NCI-H1694 (cell line): ENCODE results near the gene KCNH5.

Source experiments
- DNase-seq: peaks from one replicate; lab custom pipeline; 2025; lab: John Stamatoyannopoulos, UW

Gene KCNH5

DNA sequence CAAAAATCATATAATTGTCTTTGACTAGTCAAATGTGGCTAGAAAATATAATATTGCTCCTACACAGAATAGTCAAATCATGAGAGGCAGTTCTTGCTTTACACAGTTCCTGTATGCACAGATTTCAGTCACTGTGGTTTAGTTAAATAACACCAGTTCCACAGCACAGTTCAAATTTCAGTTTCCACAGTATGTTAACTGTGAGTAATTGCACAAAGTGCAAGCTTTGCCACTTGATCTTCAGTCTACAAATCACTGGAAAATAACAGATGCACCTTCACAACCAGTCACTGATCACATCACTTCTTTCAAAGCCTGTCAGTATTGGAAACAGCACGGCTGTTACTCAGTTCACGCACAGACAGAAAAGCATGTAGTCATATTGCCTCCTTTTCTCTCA is 38.7 kb downstream of the KCNH5 start:
- no peak for DNase-seq

- no peak for DNase-seq
Observed at GRCh38 chr14:62994096-62994495, 51.2 kb downstream of the KCNH5 start.

GRCh38 chr14:62988967-62989366 is 56.3 kb downstream of the KCNH5 start:
- no peak for DNase-seq

GRCh38 chr14:62983821-62984220 is 61.4 kb downstream of the KCNH5 start:
- no peak for DNase-seq

DNA sequence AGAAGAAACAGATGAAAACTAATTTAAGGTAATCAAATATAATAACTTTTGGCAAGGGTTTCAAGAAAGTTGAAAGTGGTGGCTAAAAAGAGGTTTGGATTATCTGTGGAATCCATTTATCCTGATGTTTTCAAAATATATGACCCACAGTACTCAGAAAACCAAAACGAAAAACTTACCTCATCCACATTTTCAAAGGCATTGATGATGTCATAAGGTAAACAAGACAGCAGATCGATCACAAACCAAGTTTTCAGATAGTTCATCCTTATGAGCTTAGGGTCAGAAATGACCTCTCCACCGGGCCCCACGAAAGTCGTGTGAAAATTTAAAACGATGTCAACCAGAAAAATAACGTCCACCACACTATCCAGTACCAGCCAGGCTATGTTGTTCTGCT is 64.6 kb downstream of the KCNH5 start:
- DNase-seq, result no peak

DNA sequence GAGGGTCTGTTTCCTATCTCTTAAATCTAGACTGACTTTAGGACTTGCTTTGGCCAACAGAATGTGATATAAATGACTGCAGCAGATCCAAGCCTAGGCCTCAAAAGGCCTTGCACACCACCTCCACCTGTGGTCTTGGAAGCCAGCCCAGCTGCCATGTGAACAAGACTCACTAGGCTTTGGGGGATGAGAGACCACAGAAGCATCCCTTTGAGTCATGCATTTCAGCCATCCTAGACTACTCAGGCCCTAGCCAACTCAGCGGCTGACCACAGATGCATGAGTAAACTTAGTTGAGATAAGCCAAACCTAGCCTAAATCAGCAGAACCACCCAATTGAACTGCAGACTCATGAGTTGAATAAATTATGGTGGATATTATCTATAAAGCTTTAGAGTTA is 87.7 kb downstream of the KCNH5 start:
- no peak for DNase-seq

DNA sequence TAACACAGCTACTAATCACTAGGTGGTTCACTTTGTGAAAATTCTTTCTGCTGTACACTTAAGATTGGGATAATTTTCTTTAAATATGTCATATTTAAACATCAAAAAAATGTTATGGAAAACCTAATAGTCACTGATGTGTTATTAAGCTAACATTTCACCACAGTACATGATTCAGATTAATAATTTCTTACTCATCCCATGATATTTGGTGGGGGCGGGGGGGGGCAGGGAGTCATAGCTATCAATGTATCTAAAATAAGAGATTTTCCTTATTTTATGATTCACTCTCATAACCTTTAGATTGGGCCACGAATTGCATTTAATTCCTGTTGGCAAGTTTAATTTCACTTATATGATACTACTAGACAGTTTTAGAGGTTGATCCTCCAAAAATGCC is 88.8 kb downstream of the KCNH5 start:
- DNase-seq, result no peak

DNA sequence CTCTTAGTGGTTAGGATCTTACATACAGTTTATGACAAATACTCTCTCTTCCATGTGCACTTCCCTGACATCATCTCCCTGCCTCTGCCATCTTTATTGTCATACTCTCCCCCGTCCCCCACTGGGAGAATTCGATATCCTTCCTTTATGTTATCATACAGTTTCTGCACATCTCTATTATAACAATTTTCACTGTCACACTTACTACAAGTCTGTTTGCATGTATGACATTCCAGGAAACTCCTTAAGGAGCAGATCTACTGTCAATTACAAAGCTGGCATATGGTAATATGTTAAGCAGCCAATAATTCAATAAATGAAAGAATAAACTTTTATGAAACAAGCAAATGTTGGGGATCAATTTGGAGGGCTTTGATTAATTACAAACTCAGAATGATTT is 91.1 kb downstream of the KCNH5 start:
- no peak for DNase-seq

GRCh38 chr14:62952226-62952625 is 93.0 kb downstream of the KCNH5 start:
- DNase-seq, result no peak

- no peak for DNase-seq
Observed at GRCh38 chr14:62947301-62947700, 98.0 kb downstream of the KCNH5 start.

DNA sequence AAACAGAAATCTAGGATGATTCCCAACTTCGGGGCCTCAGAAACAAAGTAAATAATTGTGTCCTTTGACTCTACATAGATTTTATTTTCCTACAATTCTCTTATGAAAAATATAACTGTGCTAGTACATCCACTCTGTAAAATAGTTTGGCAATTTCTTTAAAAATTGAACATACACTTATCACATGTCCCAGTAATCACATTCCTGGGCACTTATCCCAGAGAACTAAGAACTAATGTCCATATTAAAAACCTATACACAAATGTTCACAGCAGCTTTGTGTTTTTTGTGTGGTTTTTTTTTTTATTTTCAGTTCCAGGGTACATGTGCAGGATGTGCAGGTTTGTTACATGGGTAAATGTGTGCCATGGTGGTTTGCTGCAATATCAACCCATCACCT is 99.0 kb downstream of the KCNH5 start:
- no peak for DNase-seq

DNA sequence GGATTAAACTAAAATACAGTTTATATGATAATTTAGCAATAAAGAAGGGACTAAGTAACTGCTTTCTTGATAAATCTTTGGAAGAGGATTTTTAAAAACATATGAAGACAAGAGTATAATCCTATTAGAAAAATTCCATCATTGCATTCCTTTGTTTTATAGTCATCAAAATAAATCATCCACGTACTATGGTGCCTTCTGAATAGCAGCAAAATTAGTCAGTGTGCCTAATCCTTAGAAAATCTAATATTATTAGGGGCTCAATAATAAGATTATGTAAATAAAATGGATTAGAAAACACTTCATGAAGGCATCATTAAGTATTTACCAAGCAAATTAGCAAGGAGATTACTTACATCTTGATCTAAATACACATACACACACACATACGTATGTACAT is 102.1 kb downstream of the KCNH5 start:
- no peak for DNase-seq

DNA sequence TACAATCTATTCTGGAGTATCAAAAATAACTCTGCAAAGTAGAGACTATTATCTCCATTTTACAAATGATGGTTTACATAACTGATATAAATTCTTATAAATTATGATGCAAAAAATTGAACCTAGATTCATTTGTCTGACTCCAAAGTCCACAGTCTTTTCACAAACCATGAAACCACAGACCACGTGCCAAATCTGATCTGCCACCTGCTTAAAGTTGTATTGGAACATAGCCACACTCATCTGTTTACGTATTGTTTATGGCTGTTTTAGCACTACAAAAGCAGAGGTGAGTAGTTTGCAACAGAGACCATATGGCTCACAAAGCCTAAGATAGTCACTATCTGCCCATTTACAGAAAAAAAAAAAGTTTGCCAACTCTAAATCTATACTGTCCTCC is 105.3 kb downstream of the KCNH5 start:
- DNase-seq, result no peak

DNA sequence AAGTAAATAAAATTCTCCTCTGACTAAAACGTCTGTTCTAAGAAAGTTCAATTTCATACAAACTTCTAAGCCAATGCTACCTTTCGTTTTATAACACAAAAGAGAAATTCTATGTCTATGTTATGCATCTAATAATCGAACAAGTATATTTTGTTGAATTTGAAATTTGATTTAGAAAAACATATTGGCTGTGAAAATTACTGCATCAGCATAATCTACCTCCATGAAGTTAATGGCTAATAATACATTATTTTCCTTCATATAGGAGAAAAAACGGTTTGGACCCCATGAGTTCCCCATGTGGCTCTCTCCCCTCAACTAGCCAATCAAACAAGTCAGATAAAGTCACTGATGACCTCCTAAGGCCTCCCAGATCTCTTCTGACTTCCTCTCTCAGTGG is 106.5 kb downstream of the KCNH5 start:
- DNase-seq, result no peak

GRCh38 chr14:62934439-62934838 is 110.8 kb downstream of the KCNH5 start:
- no peak for DNase-seq

DNA sequence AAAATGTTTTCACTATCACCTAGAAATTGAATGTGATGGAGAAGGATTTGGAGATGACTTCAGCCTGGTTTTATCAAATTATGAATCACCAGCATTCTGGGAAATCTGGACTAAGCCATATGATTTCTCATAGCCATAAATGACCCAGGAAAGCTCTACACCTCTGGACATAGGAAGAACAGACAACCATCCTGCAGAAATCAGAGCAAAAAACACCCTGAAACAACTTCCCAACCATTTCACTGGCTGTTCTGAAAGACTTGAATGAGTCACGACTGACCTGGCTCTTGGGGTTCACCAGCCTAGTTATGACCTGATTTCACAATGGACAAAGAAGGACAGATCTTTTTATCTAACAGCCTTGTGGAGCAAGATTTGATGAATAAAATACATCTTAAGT is 123.8 kb downstream of the KCNH5 start:
- no peak for DNase-seq

GRCh38 chr14:62916551-62916950 is 128.7 kb downstream of the KCNH5 start:
- DNase-seq, result no peak

GRCh38 chr14:62914873-62915272 is 130.4 kb downstream of the KCNH5 start:
- DNase-seq, result no peak

- DNase-seq, result no peak
Observed at GRCh38 chr14:62914025-62914424, 131.2 kb downstream of the KCNH5 start.

DNA sequence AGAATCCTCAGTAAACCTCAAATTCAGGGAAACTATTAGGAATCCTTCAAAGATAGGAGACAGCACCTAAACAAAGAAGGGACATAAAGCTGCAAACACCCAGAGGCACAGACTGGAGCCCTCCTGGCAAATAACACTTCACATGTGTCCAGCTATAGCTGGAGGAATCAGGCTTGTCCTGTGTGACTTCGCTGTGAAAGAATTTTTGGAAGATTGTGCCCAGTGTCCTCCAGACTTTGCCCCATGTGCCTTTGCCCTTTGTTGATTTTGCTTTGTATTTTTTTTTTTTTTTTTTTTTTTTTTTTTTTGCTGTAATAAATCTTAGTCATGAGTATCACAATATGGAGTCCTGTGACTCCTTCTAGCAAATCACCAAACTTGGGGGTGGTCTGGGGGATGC is 136.8 kb downstream of the KCNH5 start:
- DNase-seq, result no peak

GRCh38 chr14:62905566-62905965 is 139.7 kb downstream of the KCNH5 start:
- no peak for DNase-seq

- DNase-seq, result no peak
Observed at GRCh38 chr14:62897771-62898170, 147.5 kb downstream of the KCNH5 start.

GRCh38 chr14:62896932-62897456 is 148.3 kb downstream of the KCNH5 start:
- DNase-seq, result no peak

DNA sequence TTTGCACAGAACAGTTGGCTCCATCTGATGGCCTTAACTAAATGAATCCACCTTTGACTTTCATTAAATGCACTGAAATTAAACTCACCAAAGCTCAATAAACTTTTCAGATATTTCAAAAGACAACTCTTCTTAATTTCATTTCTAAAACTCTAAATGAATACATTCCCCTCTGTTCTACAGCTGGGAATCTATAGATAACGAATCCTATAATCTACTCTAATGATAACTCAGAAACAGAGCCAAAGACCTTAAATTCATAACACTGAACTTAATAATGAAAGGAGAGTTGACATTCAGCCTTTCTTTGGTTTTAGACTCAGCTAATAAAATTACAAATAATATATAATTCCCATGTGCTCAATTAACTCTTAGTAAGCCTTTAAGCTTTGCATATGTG is 150.5 kb downstream of the KCNH5 start:
- DNase-seq, result no peak

DNA sequence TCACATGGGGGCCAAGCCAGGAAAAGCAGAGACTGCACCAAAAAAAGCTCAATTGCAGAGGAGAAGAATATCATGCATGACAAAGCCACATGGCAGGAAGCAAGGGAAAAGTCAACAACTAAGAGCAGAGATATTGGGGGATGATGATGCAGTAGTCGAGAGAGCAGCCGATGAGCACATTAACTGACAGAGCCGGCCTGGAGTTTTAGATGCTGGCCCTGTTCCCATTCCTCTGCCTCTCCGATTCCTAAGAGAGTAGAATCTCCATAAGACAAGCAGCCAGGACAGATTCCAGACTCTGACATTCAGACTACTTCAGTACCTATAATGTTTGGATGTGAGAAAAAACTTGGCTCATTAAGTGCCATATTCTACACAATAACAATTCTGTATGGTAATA is 155.9 kb downstream of the KCNH5 start:
- DNase-seq, result no peak
